Measurements from ENCODE around the gene GPC1.

GPC1 gene

GRCh38 chr2:240397542-240397916, 37.9 kb upstream of the GPC1 start:
- DNase-seq (ENCODE audit: low read depth): no peak

GRCh38 chr2:240397924-240398645, 37.4 kb upstream of the GPC1 start:
- no peak for DNase-seq (ENCODE audit: low read depth)

- no peak for DNase-seq (ENCODE audit: low read depth)
Observed at GRCh38 chr2:240398661-240399267, 36.7 kb upstream of the GPC1 start.

DNA sequence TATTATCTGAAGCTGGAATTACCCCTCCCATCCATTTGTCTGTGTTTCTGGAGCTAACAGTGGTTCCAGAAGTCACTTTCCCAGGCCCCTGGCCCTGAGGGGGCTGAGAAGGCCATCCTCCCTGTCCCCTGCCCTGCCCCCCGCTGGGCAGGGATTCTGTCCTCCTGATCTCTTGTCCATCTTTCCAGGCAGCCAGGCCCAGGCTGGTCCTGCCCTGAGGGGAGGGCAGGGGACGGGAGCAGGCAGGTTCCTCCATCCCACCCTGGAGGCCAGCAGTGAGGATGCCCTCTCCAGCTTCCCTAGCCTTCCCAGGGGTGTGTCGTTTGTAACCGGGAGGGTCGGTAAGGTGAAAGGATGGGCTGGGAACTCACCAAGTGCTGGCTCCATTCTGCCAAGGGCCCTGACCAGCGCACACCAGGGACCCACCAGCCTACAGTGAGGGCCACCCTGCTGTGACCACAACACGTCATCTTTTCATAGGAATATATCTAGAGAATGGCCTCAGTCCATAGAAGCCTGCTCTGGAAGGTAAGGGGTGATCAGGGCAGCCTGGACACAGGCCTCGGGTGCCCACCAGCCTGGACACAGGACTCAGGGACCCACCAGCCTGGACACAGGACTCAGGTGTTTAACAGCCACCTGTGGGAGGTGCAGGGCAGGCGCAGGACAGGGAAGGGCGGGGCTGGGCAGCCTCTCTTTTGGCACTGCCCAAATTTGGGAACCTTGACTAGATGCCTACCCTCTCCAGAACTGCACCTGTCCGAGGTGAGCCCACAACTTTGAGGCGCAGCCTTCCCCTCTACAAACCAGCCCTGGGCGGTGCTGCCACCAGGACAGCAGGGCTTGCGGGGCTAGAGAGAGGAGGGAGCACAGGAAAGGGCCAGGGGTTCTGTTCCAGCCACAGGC, 35.8 kb upstream of the GPC1 start:
- no peak for DNase-seq (ENCODE audit: low read depth)

- DNase-seq (ENCODE audit: low read depth): no peak
Observed at GRCh38 chr2:240400371-240401161, 34.9 kb upstream of the GPC1 start.

DNA sequence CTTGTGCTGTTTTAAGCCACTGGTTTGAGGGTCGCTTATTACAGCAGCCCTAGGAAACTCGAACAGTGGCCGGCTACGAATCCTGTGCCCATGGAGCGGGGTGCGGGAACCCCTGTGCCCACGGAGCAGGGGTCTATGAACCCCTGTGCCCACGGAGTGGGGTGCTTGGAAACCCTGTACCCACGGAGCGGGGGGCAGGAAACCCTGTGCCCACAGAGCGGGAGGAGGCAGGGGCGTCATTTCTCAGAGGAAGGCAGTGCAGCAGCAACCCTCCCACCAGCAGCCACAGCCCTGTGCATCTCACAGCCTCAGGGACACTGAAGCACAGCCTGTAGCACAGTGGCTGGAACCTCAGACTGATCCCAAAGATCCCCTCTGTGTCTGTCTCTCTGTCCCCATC, 34.2 kb upstream of the GPC1 start:
- no peak for DNase-seq (ENCODE audit: low read depth)

DNA sequence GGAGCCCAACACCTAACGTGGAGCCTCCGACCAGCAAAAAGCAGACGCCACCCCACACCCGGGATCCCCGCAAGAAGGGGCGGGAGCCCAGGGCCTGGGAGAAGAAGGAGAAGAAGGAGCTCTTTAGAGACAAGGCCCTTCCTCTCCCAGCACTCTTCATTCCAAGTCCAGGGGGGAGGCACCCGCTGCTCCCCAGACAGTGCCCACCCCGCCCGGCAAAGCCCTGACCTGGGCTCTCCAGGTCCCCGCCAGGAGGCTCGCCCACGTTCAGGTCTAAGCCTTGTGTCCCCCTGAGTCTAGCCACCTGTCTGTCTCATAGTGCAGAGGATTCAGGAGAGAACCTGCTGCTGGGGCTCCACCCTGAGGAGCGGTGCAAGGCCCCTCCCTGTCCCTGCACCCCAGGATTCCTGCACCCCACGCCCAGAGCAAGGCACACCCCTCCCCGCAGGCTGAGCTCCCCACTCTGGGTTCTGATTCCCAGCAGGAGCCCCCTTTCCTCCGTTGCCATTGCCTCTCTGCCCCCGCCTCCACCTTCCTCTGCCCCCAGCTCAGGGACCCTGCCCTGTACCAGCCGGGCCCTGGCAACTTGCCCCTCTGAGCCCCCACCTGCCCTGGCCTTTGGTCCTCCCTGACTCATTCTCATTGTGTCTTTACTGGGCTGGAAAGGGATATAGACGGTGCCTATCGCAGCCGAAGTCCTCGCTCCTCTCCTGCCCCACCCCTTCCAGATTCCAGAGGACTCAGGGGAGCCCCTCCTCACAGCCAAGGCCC, 33.5 kb upstream of the GPC1 start:
- DNase-seq (ENCODE audit: low read depth): no peak

DNA sequence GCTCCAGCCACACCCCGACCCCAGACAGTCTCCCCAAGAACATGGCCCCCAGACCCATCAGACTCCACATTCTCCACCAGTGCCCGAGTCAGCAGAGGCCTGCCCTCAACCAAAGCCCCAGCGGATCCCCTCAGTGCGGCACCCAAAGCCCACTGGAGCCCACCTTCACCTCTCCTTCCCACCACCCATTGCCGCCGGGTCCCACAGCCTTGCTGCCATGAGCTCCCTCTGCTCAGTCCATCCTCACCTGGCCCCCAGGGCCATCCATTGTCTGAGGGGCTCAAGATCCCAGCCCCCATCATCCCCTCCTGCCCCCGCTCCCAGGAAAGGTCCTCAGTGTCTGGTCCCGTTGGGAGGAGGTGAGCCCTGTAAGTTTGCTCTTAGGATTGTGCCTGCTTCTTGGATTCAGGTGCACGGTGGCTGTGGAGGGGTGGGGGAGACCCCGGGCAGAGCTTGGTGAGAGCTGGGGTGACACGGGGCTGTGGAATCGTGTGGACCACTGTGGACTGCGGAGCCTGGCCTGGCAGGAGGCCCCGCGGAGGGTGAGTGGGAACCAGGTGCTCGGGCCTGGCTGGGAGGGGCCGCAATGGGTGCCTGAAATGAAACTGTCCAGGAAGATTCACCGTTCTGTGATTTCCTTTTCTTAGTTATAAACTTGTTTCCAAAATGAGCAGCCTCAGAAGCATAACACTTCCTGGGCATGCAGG, 32.7 kb upstream of the GPC1 start:
- no peak for DNase-seq (ENCODE audit: low read depth)

- DNase-seq (ENCODE audit: low read depth): no peak
Observed at GRCh38 chr2:240403396-240404104, 31.9 kb upstream of the GPC1 start.

- no peak for DNase-seq (ENCODE audit: low read depth)
Observed at GRCh38 chr2:240404174-240404852, 31.1 kb upstream of the GPC1 start.

GRCh38 chr2:240405133-240405532, 30.3 kb upstream of the GPC1 start:
- no peak for DNase-seq (ENCODE audit: low read depth)

- DNase-seq (ENCODE audit: low read depth): no peak
Observed at GRCh38 chr2:240405684-240406313, 29.7 kb upstream of the GPC1 start.

DNA sequence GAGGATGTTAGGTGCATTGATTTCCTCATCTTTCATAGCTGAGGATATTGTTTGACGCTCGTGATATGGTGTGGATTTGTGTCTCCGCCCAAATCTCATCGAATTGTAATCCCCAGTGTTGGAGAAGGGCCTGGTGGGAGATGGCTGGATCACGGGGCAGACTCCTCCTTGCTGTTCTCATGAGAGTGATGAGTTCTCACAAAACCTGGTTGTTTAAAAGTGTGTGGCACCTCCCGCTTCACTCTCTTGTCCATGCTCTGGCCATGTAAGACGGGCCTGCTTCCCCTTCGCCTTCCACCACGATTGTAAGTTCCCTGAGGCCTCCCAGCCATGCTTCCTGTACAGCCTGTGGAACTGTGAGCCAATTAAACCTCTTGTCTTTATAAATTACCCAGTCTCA, 28.4 kb upstream of the GPC1 start:
- no peak for DNase-seq (ENCODE audit: low read depth)

GRCh38 chr2:240410004-240410403, 25.5 kb upstream of the GPC1 start:
- no peak for DNase-seq (ENCODE audit: low read depth)

DNA sequence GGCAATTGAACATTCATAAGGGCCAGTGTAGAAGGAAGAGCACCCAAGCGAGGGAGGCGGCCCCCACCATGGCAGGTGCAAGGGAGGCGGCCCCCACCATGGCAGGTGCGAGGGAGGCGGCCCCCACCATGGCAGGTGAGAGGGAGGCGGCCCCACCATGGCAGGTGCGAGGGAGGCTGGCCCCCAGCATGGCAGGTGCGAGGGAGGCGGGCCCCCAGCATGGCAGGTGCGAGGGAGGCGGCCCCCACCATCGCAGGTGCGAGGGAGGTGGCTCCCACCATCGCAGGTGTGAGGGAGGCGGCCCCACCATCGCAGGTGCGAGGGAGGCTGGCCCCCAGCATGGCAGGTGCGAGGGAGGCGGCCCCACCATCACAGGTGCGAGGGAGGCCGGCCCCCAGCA, 24.7 kb upstream of the GPC1 start:
- no peak for DNase-seq (ENCODE audit: low read depth)

DNA sequence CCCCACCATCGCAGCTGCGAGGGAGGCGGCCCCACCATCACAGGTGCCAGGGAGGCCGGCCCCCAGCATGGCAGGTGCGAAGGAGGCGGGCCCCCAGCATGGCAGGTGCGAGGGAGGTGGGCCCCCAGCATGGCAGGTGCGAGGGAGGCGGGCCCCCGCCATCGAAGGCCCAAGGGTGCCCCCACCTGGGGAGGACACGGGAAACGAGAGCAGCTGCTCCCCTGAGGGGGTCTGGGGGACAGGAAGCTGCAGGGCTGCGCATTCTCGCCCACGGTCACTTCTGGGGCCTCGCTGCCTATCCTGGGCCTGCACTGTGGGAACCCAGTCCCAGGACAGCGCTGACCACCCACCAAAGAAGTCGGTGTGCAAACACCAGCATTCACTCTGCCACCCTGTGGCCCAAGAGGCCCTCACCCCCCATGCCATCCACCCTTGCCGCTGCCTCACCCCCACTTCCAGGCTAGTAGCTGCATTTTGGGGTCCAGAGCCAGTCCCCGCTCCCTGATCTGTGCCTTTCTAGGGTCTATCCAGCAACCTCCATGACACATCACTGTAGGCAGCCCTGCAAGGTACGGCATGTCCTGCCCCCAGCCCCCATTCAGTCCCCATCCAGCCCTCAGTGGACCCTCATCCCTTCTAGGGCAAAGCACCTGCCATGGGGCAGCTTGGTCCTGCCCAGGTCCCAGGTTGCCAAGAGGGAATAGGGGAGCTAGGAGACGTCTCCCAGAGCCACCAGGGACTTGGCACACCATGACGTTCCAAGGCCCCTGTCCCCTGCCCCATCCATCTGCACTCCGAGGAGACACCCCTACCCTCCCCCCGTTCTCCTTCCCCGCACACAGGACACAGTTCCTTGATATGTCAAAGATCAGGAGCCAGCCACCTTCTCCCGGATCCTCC, 24.0 kb upstream of the GPC1 start:
- DNase-seq (ENCODE audit: low read depth): no peak

GRCh38 chr2:240412211-240412861, 23.1 kb upstream of the GPC1 start:
- DNase-seq (ENCODE audit: low read depth): no peak
